ENCODE results near the gene CS. TPM values are rescaled to one million over a fixed set of nuclear protein-coding genes. Genes with fewer than 3 reads are reported as not detected.

Gene CS
- total RNA-seq, 1 experiment from 2014 or later: 250 TPM

DNA sequence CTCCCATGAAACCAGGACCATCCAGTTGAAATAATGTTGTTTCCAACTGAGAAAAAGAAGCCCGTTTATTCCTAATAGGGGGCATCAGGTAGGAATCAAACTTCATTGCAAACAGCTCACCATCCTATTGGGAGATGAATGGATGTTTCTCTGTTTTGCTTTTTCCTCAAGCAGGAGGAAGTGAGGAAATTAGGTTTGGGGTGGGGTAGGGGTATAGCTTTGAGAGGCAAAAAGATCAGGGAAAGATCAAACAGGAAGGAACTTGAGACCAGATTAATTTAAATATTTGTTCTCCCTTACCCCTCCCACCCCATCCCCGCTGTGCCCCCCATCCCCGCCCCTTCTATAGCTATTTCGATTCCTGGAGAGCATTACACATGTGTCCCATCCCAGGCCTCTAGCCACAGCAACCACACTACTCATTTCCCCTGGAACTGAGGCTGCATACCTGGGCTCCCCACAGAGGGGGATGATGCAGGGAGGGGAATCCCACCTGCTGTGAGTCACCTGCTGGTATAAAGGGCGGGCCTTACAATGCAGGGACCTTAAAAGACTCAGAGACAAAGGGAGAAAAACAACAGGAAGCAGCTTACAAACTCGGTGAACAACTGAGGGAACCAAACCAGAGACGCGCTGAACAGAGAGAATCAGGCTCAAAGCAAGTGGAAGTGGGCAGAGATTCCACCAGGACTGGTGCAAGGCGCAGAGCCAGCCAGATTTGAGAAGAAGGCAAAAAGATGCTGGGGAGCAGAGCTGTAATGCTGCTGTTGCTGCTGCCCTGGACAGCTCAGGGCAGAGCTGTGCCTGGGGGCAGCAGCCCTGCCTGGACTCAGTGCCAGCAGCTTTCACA, 38.4 kb upstream of the CS start, which contains the start of gene IL23A:
IL23A (plus strand) TSS at position 577 of the 850 bp plus-strand sequence; CDS start at position 738, 161 bp downstream.
- Histone ChIP-seq H2BK120ac (ENCODE audit: low read depth, low read length, poor library complexity, severe bottlenecking) (no peak within 1 kb of the TSS), H4K91ac (ENCODE audit: insufficient read length, low read depth, low read length) (no peak within 1 kb of the TSS), H2BK20ac (ENCODE audit: low read depth, low read length, poor library complexity, severe bottlenecking) (no peak within 1 kb of the TSS), H3K9me3 (ENCODE audit: control insufficient read depth, low read depth, low read length) (no peaks in the 10 kb centered on the region), H3K23ac (ENCODE audit: insufficient read length, low read depth, low read length) (no peak within 1 kb of the TSS), H2AFZ (ENCODE audit: low read length) (no peak within 1 kb of the TSS), H3K4ac (ENCODE audit: low read depth, low read length) (no peak within 1 kb of the TSS), H4K8ac (replicated peaks; ENCODE audit: insufficient read length, low read depth, low read length) (no peak within 1 kb of the TSS), H3K18ac (ENCODE audit: insufficient read length, low read depth, low read length) (peak within 1 kb of the TSS; percentile 68), H3K4me2 (ENCODE audit: insufficient read depth, insufficient read length, low read length) (peak within 1 kb of the TSS; percentile 52), H3T11ph (ENCODE audit: low read length) (peak within 1 kb of the TSS; percentile 72), H3K27ac (ENCODE audit: insufficient read length, low read depth, low read length) (peak within 1 kb of the TSS; percentile 49), H3K27me3 (ENCODE audit: insufficient read depth, low read length) (no peaks in the 10 kb centered on the region), H3K14ac (ENCODE audit: insufficient read depth, low read length) (peak within 1 kb of the TSS; percentile 56), H4K5ac (ENCODE audit: insufficient read length, low read depth, low read length) (no peak within 1 kb of the TSS), H3K79me2 (ENCODE audit: insufficient read depth, low read length) (no peaks in the 10 kb centered on the region), H2BK5ac (ENCODE audit: insufficient read length, low read length) (no peak within 1 kb of the TSS), H3K4me1 (ENCODE audit: insufficient read depth, low read length) (peaks cover 21% of the 10 kb centered on the region), H4K20me1 (ENCODE audit: control insufficient read depth, insufficient read depth, insufficient read length) (no peaks in the 10 kb centered on the region), H3K56ac (ENCODE audit: insufficient read length, low read depth, low read length) (no peak within 1 kb of the TSS), H2AK5ac (ENCODE audit: insufficient read length, low read length) (no peak within 1 kb of the TSS), H3K9ac (ENCODE audit: extremely low read depth, insufficient read length, low read length) (no peak within 1 kb of the TSS), H2BK15ac (ENCODE audit: low read depth, low read length) (no peak within 1 kb of the TSS), H2BK12ac (ENCODE audit: insufficient read length, low read depth, low read length) (no peak within 1 kb of the TSS), H3K79me1 (ENCODE audit: insufficient read depth, low read depth, low read length, poor library complexity, severe bottlenecking) (no peaks in the 10 kb centered on the region), H3K23me2 (ENCODE audit: insufficient read length, low read depth, low read length, poor library complexity, severe bottlenecking) (peaks cover 4% of the 10 kb centered on the region)
- Mint-ChIP-seq H3K27me3 (ENCODE audit: low read depth) (peaks cover 11% of the 10 kb centered on the region), H3K4me1 (peaks cover 33 to 36% of the 10 kb centered on the region in 2 experiments), H3K9me3 (no peaks in the 10 kb centered on the region), H3K27ac (peak within 1 kb of the TSS; percentile 81 to 96 (median 84); a peak in 6 of 7 replicates), H3K36me3 (ENCODE audit: insufficient read depth in 1 of 3, low read depth in 3 of 3) (peaks cover 2 to 17% (median 10%) of the 10 kb centered on the region in 3 experiments; a peak in 6 of 7 replicates), H3K4me3 (peak within 1 kb of the TSS; percentile 52 to 68)
- TF ChIP-seq, protein P1, sequence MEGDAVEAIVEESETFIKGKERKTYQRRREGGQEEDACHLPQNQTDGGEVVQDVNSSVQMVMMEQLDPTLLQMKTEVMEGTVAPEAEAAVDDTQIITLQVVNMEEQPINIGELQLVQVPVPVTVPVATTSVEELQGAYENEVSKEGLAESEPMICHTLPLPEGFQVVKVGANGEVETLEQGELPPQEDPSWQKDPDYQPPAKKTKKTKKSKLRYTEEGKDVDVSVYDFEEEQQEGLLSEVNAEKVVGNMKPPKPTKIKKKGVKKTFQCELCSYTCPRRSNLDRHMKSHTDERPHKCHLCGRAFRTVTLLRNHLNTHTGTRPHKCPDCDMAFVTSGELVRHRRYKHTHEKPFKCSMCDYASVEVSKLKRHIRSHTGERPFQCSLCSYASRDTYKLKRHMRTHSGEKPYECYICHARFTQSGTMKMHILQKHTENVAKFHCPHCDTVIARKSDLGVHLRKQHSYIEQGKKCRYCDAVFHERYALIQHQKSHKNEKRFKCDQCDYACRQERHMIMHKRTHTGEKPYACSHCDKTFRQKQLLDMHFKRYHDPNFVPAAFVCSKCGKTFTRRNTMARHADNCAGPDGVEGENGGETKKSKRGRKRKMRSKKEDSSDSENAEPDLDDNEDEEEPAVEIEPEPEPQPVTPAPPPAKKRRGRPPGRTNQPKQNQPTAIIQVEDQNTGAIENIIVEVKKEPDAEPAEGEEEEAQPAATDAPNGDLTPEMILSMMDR (conservative IDR thresholded peaks at IDR 0.05): no peak
- no CpG with 5 or more reads among the region's 9 CpGs for WGBS (ENCODE audit: extremely low coverage, insufficient read length, low lambda C conversion rate)
- DNase-seq: peak; percentile 81

Data from H9 (cell line).